Common myeloid progenitor, CD34-positive (primary cell): ENCODE results near the gene TBL1X.

Source experiments
- CTCF ChIA-PET: fragments of 350-600 bp; sonication (Branson Sonifier 250); formaldehyde crosslinking; loops from one replicate; lab custom pipeline; 2021; ENCODE audit warnings: antibody characterized with exemption; lab: Charles Lee
- POLR2A ChIA-PET: fragments of 350-600 bp; sonication (Branson Sonifier 250); formaldehyde crosslinking; loops from one replicate; lab custom pipeline; 2021; ENCODE audit warnings: antibody characterized with exemption; lab: Charles Lee
- DNase-seq, 3 donors: peaks; one replicate each; pipeline versions ENCODE4 v3.0.0 to v3.0.0-alpha.2; 2013
- H3K27ac ChIP-seq, 2 experiments: 1 replicate in 1 of 2; 2 replicates in 1 of 2; pipeline ENCODE4 v1.7.0; 2013; ENCODE audit warnings: inconsistent platforms in 2 of 2, low read length in 2 of 2, mild to moderate bottlenecking in 2 of 2, low read depth in 1 of 2, moderate library complexity in 1 of 2; ENCODE audit not compliant: severe bottlenecking in 2 of 2, insufficient read depth in 1 of 2, poor library complexity in 1 of 2
- H3K27me3 ChIP-seq, 5 experiments: replicated peaks in 2 of 5; 1 replicate in 3 of 5; 2 replicates in 2 of 5; pipeline versions ENCODE4 v1.6.1 to v1.7.0; 2013; ENCODE audit warnings: low read length in 4 of 5, mild to moderate bottlenecking in 2 of 5, moderate library complexity in 2 of 5, inconsistent platforms in 1 of 5; ENCODE audit not compliant: insufficient read depth in 5 of 5, control insufficient read depth in 4 of 5
- H3K36me3 ChIP-seq, 4 experiments: 1 replicate in 2 of 4; 2 replicates in 2 of 4; pipeline versions ENCODE4 v1.6.1 to v1.7.0; 2013; ENCODE audit warnings: low read length in 3 of 4, control low read depth in 1 of 4, mild to moderate bottlenecking in 1 of 4; ENCODE audit not compliant: control insufficient read depth in 4 of 4, insufficient read depth in 4 of 4
- H3K4me1 ChIP-seq, 4 experiments: 1 replicate in 3 of 4; 2 replicates in 1 of 4; pipeline versions ENCODE4 v1.6.1 to v1.7.1; 2013; ENCODE audit warnings: low read length in 3 of 4, mild to moderate bottlenecking in 3 of 4, control low read depth in 1 of 4, inconsistent platforms in 1 of 4, moderate library complexity in 1 of 4; ENCODE audit not compliant: control insufficient read depth in 4 of 4, insufficient read depth in 4 of 4; ENCODE audit errors: control extremely low read depth in 1 of 4
- H3K4me3 ChIP-seq, 7 experiments: 1 replicate in 4 of 7; 2 replicates in 3 of 7; pipeline versions ENCODE4 v1.5.1 to v1.7.0; 2013; ENCODE audit warnings: mild to moderate bottlenecking in 7 of 7, low read length in 6 of 7, moderate library complexity in 6 of 7, inconsistent platforms in 2 of 7, low read depth in 2 of 7, control low read depth in 1 of 7; ENCODE audit not compliant: insufficient read depth in 4 of 7, control insufficient read depth in 1 of 7; ENCODE audit errors: extremely low read depth in 1 of 7
- H3K9me3 ChIP-seq, 5 experiments: 1 replicate in 4 of 5; 2 replicates in 1 of 5; pipeline versions ENCODE4 v1.6.1 to v1.7.1; 2013; ENCODE audit warnings: low read length in 4 of 5, mild to moderate bottlenecking in 2 of 5, inconsistent platforms in 1 of 5, low read depth in 1 of 5, moderate library complexity in 1 of 5; ENCODE audit not compliant: control insufficient read depth in 4 of 5, insufficient read depth in 2 of 5; ENCODE audit errors: control extremely low read depth in 1 of 5
- WGBS: methylation state at CpG from one replicate; pipeline ENCODE4 v1.1.5; 2013; ENCODE audit not compliant: insufficient coverage; 5-methylcytosine and 5-hydroxymethylcytosine counted together

TBL1X gene

DNA sequence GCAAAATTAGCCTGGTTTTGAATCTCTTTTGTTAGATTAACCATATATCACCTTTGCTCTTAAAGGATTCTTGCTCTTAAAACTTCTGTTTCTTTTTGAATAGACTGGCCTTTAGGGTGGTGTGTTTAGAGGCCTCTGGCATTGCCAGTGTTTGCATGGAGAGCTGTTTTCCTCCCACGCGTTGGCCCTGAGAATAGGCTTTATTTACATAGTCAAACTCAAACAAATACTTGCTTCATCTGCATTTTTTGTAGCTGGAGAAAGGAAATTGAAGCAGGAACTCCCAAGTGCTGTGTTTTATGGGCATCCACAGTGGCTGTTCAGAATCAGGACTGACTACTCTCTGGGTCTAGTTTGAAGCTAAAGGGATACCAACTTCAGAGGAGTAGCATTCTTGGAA, 324.1 kb downstream of the TBL1X start:
- POLR2A ChIA-PET, result no interaction called here
- Histone ChIP-seq H3K4me3 (no peak overlapping the region), H3K4me1 (peaks cover 0 to 12% (median 8%) of the 10 kb centered on the region in 4 experiments), H3K27me3 (peaks cover 8 to 85% (median 26%) of the 10 kb centered on the region in 5 experiments), H3K9me3 (peaks cover 0 to 16% (median 0%) of the 10 kb centered on the region in 5 experiments), H3K27ac (no peak overlapping the region), H3K36me3 (no peaks in the 10 kb centered on the region)
- CTCF ChIA-PET, result no interaction called here
- 50% methylated on average over 2 of the region's 2 CpGs for WGBS
- no peak for DNase-seq

DNA sequence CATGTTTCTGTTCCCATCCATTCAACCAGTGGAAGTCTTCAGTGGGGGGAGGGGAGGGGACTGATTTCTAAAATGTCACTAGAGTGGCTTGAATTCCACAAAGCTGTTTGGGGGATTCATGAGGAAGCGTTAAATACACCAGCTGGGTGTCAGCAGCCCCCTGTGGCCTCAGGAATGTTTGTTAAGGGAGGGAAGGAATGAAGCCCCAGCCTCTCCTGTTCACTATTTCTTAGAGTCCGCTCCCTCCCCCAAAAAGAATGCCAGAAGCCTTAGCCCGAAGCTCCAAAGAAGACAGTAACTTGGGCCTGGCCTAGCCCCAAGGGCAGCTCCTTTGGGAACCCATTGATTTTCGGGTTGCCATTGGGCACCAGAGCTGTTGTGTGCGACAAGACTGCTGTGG, 324.7 kb downstream of the TBL1X start:
- Histone ChIP-seq H3K4me3 (no peak overlapping the region), H3K9me3 (peaks cover 0 to 14% (median 0%) of the 10 kb centered on the region in 5 experiments), H3K27ac (no peak overlapping the region), H3K36me3 (no peaks in the 10 kb centered on the region), H3K27me3 (peaks cover 8 to 79% (median 26%) of the 10 kb centered on the region in 5 experiments), H3K4me1 (peaks cover 0 to 12% (median 8%) of the 10 kb centered on the region in 4 experiments)
- WGBS, result 57% methylated on average over 5 of the region's 5 CpGs
- ChIA-PET POLR2A (no interaction called here), CTCF (no interaction called here)
- DNase-seq, result no peak
